IMR-90 (cell line): ENCODE results near the gene SELENOS. TPM values are rescaled to one million over a fixed set of nuclear protein-coding genes. Genes with fewer than 3 reads are reported as not detected.

Source experiments
- ATAC-seq: fragments of 200-7000 bp; cut with Tn5 transposase; 2 replicates; pipeline ENCODE4 v1.9.1; 2020; ENCODE audit warnings: low read depth, mild to moderate bottlenecking, moderate library complexity
- BruUV-seq: library from RNA; stranded (reverse); fragments of 400-500 nt; replicated peaks from 2 replicates; lab custom pipeline; 2021; lab: Mats Ljungman, UMichigan
- CTCF ChIA-PET: fragments of 300-600 bp; formaldehyde crosslinking; extraction: SDS; loops from one replicate; lab custom pipeline; 2021; ENCODE audit warnings: antibody characterized with exemption; lab: Yijun Ruan, JAX
- POLR2A ChIA-PET: fragments of 300-600 bp; sonication (Branson Sonifier 250); formaldehyde crosslinking; loops from one replicate; lab custom pipeline; 2022; ENCODE audit warnings: antibody characterized with exemption; ENCODE audit not compliant: unreplicated experiment; lab: Charles Lee
- DNase-seq: peaks from one replicate; pipeline ENCODE4 v3.0.0; 2013
- H2AFZ ChIP-seq: replicated peaks from 2 replicates; pipeline ENCODE3; 2013; ENCODE audit warnings: low read length, mild to moderate bottlenecking; ENCODE audit not compliant: poor library complexity
- H2AK5ac ChIP-seq: 2 replicates; pipeline ENCODE4 v1.6.1; 2013; ENCODE audit warnings: low read depth, low read length, inconsistent platforms
- H2AK9ac ChIP-seq: replicated peaks from 2 replicates; pipeline ENCODE3; 2013; ENCODE audit warnings: mild to moderate bottlenecking, low read depth, low read length, moderate library complexity; ENCODE audit not compliant: poor library complexity
- H2BK120ac ChIP-seq: 2 replicates; pipeline ENCODE4 v1.6.1; 2013; ENCODE audit warnings: low read depth, low read length, inconsistent platforms
- H2BK15ac ChIP-seq: 3 replicates; pipeline ENCODE4 v1.6.1; 2013; ENCODE audit warnings: low read depth, low read length, inconsistent platforms
- H2BK20ac ChIP-seq: 2 replicates; pipeline ENCODE4 v1.6.1; 2013; ENCODE audit warnings: low read depth, mild to moderate bottlenecking, inconsistent platforms, low read length, moderate library complexity
- H2BK5ac ChIP-seq: 2 replicates; pipeline ENCODE4 v1.6.1; 2013; ENCODE audit warnings: mild to moderate bottlenecking, low read depth, low read length, inconsistent platforms; ENCODE audit not compliant: poor library complexity, severe bottlenecking
- H3K14ac ChIP-seq: replicated peaks from 2 replicates; pipeline ENCODE4 v1.6.1; 2013; ENCODE audit warnings: low read depth, low read length, inconsistent platforms
- H3K18ac ChIP-seq: 2 replicates; pipeline ENCODE4 v1.6.1; 2013; ENCODE audit warnings: low read depth, low read length, control low read depth
- H3K23ac ChIP-seq: 2 replicates; pipeline ENCODE4 v1.6.1; 2013; ENCODE audit warnings: low read depth, low read length, inconsistent platforms
- H3K27ac ChIP-seq: 2 replicates; pipeline ENCODE4 v1.5.1; 2013; ENCODE audit warnings: mild to moderate bottlenecking, control low read depth, low read length; ENCODE audit not compliant: insufficient read depth
- H3K27me3 ChIP-seq: 2 replicates; pipeline ENCODE4 v1.6.1; 2013; ENCODE audit warnings: low read length; ENCODE audit not compliant: control insufficient read depth, insufficient read depth
- H3K36me3 ChIP-seq: 2 replicates; pipeline ENCODE4 v1.6.1; 2013; ENCODE audit warnings: low read length, mixed read lengths; ENCODE audit not compliant: control insufficient read depth, insufficient read depth
- H3K4ac ChIP-seq: 2 replicates; pipeline ENCODE4 v1.6.1; 2013; ENCODE audit warnings: low read depth, low read length, inconsistent platforms
- H3K4me1 ChIP-seq: 2 replicates; pipeline ENCODE4 v1.6.1; 2013; ENCODE audit warnings: low read length, mixed read lengths; ENCODE audit not compliant: control insufficient read depth, insufficient read depth
- H3K4me2 ChIP-seq: 2 replicates; pipeline ENCODE4 v1.6.1; 2013; ENCODE audit warnings: low read depth, mild to moderate bottlenecking, control low read depth, low read length, moderate library complexity
- H3K4me3 ChIP-seq: 2 replicates; pipeline ENCODE4 v1.5.1; 2013; ENCODE audit warnings: low read depth, mild to moderate bottlenecking, control low read depth, low read length, moderate library complexity; ENCODE audit not compliant: insufficient read depth
- H3K56ac ChIP-seq: 2 replicates; pipeline ENCODE4 v1.6.1; 2013; ENCODE audit warnings: low read length, inconsistent platforms; ENCODE audit not compliant: insufficient read depth; ENCODE audit errors: extremely low read depth
- H3K79me1 ChIP-seq, 2 experiments: 2 replicates each; pipeline ENCODE4 v1.6.1; 2013; ENCODE audit warnings: low read length in 2 of 2, inconsistent platforms in 1 of 2, low read depth in 1 of 2
- H3K9ac ChIP-seq: 2 replicates; pipeline ENCODE4 v1.6.1; 2013; ENCODE audit warnings: low read depth, low read length, control low read depth
- H3K9me1 ChIP-seq: 2 replicates; pipeline ENCODE4 v1.6.1; 2013; ENCODE audit warnings: low read length, inconsistent platforms; ENCODE audit not compliant: insufficient read depth
- H3K9me3 ChIP-seq: 2 replicates; pipeline ENCODE4 v1.6.1; 2013; ENCODE audit warnings: low read length; ENCODE audit not compliant: control insufficient read depth, insufficient read depth
- H4K20me1 ChIP-seq: 2 replicates; pipeline ENCODE4 v1.6.1; 2013; ENCODE audit warnings: low read length, inconsistent platforms; ENCODE audit not compliant: insufficient read depth
- H4K5ac ChIP-seq: 2 replicates; pipeline ENCODE4 v1.6.1; 2013; ENCODE audit warnings: mild to moderate bottlenecking, low read depth, low read length, control low read depth
- H4K8ac ChIP-seq, 2 experiments: 2 replicates each; pipeline ENCODE4 v1.6.1; 2013; ENCODE audit warnings: low read depth in 2 of 2, low read length in 2 of 2, control low read depth in 1 of 2, inconsistent platforms in 1 of 2
- H4K91ac ChIP-seq: 2 replicates; pipeline ENCODE4 v1.6.1; 2013; ENCODE audit warnings: low read depth, low read length, inconsistent platforms; ENCODE audit not compliant: insufficient read depth
- CEBPB ChIP-seq: IDR thresholded peaks from 2 replicates; pipeline ENCODE4 v1.6.1; 2012; ENCODE audit warnings: low read depth, low read length, improper control_type of control experiment
- CHD1 ChIP-seq: IDR thresholded peaks from 2 replicates; pipeline ENCODE4 v1.6.1; 2012; ENCODE audit warnings: low read depth, low read length, improper control_type of control experiment
- CTCF ChIP-seq: conservative IDR thresholded peaks from 2 replicates; pipeline ENCODE4 v1.5.1; 2012; ENCODE audit warnings: mild to moderate bottlenecking, low read depth, low read length, improper control_type of control experiment
- MXI1 ChIP-seq: IDR thresholded peaks from 2 replicates; pipeline ENCODE4 v1.6.1; 2012; ENCODE audit warnings: low read depth, mild to moderate bottlenecking, low read length, moderate library complexity, borderline replicate concordance
- POLR2A ChIP-seq: IDR thresholded peaks from 2 replicates; pipeline ENCODE4 v1.6.1; 2012; ENCODE audit warnings: mild to moderate bottlenecking, low read depth, low read length
- USF2 ChIP-seq: fragments of 150-350 bp; IDR thresholded peaks from 2 replicates; pipeline ENCODE4 v1.6.1; 2017; ENCODE audit warnings: mild to moderate bottlenecking, antibody characterized with exemption, low read length, low read depth
- WGBS, 2 experiments: methylation state at CpG; one replicate each; pipeline versions ENCODE4 v1.1.5 to v1.1.7; 2013; ENCODE audit warnings: missing lambda C conversion rate in 2 of 2; ENCODE audit not compliant: insufficient read length in 1 of 2; ENCODE audit errors: extremely low coverage in 2 of 2; 5-methylcytosine and 5-hydroxymethylcytosine counted together
- dilution Hi-C: fragments of 300-500 bp; cut with HindIII; formaldehyde crosslinking; loops from one replicate; pipeline ENCODE4 v1.14.3; 2018; ENCODE audit warnings: low sequenced_read_pairs; ENCODE audit not compliant: unreplicated experiment
- in situ Hi-C: fragments of 300-500 bp; cut with MboI; formaldehyde crosslinking; loops from 3 replicates; pipeline ENCODE4 v1.14.3; 2019; ENCODE audit warnings: low sequenced_read_pairs, inconsistent platforms, mixed read lengths
- intact Hi-C: fragments of 100-400 bp; cut with micrococcal nuclease; formaldehyde crosslinking; loops from 2 replicates; pipeline ENCODE4 v1.10.0; 2022
- polyA plus RNA-seq, 3 experiments: library from polyadenylated mRNA; depleted of rRNA; stranded (reverse); fragments of >200 nt; gene quantifications; 2 replicates each; pipeline ENCODE4 v1.2.3, GENCODE V29; 2012; ENCODE audit warnings: low replicate concordance in 1 of 3
- total RNA-seq: library from RNA; depleted of rRNA; stranded (reverse); fragments of >200 nt; gene quantifications from 2 replicates; pipeline ENCODE4 v1.2.3, GENCODE V29; 2012

Gene SELENOS
- total and polyA plus RNA-seq, 2 of the 4 experiments (the other 2 are of a cell fraction), result 39.8 to 77.1 TPM

- Histone ChIP-seq H2BK15ac (no peak overlapping the region), H2AK5ac (no peak overlapping the region), H3K36me3 (no peaks in the 10 kb centered on the region), H3K9me1 (no peaks in the 10 kb centered on the region), H4K5ac (no peak overlapping the region), H3K56ac (no peak overlapping the region), H3K4me3 (no peak overlapping the region), H2AFZ (peak overlapping the region; percentile 32), H3K18ac (no peak overlapping the region), H3K9me3 (no peaks in the 10 kb centered on the region), H3K14ac (no peak overlapping the region), H4K91ac (no peak overlapping the region), H4K8ac (no peak overlapping the region), H3K9ac (no peak overlapping the region), H3K4me2 (no peak overlapping the region), H3K23ac (no peak overlapping the region), H2BK5ac (no peak overlapping the region), H3K79me1 (no peaks in the 10 kb centered on the region), H2AK9ac (no peak overlapping the region), H3K4ac (no peak overlapping the region), H2BK120ac (no peak overlapping the region), H4K20me1 (no peaks in the 10 kb centered on the region), H3K27ac (no peak overlapping the region), H3K27me3 (peaks cover 27% of the 10 kb centered on the region), H3K4me1 (no peaks in the 10 kb centered on the region), H2BK20ac (no peak overlapping the region)
- no peak for TF ChIP-seq MXI1
- no peak for TF ChIP-seq CTCF
- TF ChIP-seq CHD1, result no peak
- no peak for TF ChIP-seq USF2
- no peak for TF ChIP-seq POLR2A
- TF ChIP-seq CEBPB, result no peak
- in situ Hi-C loops, result no loop called here
- intact Hi-C loops, result no loop called here
- DNase-seq, result no peak
- dilution Hi-C loops, result no loop called here
- ChIA-PET POLR2A (no interaction called here), CTCF (no interaction called here)
- BruUV-seq, result no TSS peak
- no peak for ATAC-seq
- WGBS, 2 experiments, result 71% methylated on average over 18 of the region's 26 CpGs; no CpG with 5 or more reads in 1 of the 2 experiments
Measured at GRCh38 chr15:101309436-101310160, 32.3 kb upstream of the SELENOS start.
